ENCODE data around the gene WDR90. TPM values are rescaled to one million over a fixed set of nuclear protein-coding genes. Genes with fewer than 3 reads are reported as not detected.

WDR90 gene
- total RNA-seq, 1 donor from 2014 or later, result 50.0 TPM

- H3K36me3 ChIP-seq, result no peaks in the 10 kb centered on the region
- H3K27me3 ChIP-seq, result no peaks in the 10 kb centered on the region
- no peak for TF ChIP-seq CTCF (IDR thresholded peaks at IDR 0.05)
- no peaks in the 10 kb centered on the region for H3K9me3 ChIP-seq
- H3K4me3 ChIP-seq, result no peak overlapping the region
- H3K27ac ChIP-seq, result no peak overlapping the region
- intact Hi-C loops (cut with DNase I), result no loop called here
- DNase-seq (ENCODE audit: low spot score in 2 of 2), result no peak
- no peaks in the 10 kb centered on the region for H3K4me1 ChIP-seq
Observed at GRCh38 chr16:609316-609715, 39.8 kb upstream of the WDR90 start.

- intact Hi-C loops (cut with DNase I), result no loop called here
Observed at GRCh38 chr16:609984-610383, 39.2 kb upstream of the WDR90 start.

GRCh38 chr16:610513-611381, 38.4 kb upstream of the WDR90 start:
- H3K27me3 ChIP-seq, result no peaks in the 10 kb centered on the region
- no peaks in the 10 kb centered on the region for H3K9me3 ChIP-seq
- no peak overlapping the region for H3K4me3 ChIP-seq
- DNase-seq (ENCODE audit: low spot score in 2 of 2), result no peak
- intact Hi-C loops (cut with DNase I), result no loop called here
- peak; percentile 34 to 48 (median 42) for TF ChIP-seq CTCF (IDR thresholded peaks at IDR 0.05)
- no peaks in the 10 kb centered on the region for H3K36me3 ChIP-seq
- H3K4me1 ChIP-seq, result no peaks in the 10 kb centered on the region
- H3K27ac ChIP-seq, result no peak overlapping the region

More at GRCh38 chr16:609984-610383, 39.2 kb upstream of the WDR90 start:
- no peaks in the 10 kb centered on the region for H3K9me3 ChIP-seq
- no peak for TF ChIP-seq CTCF (IDR thresholded peaks at IDR 0.05)
- no peak overlapping the region for H3K27ac ChIP-seq
- H3K4me3 ChIP-seq, result no peak overlapping the region
- H3K27me3 ChIP-seq, result no peaks in the 10 kb centered on the region
- H3K36me3 ChIP-seq, result no peaks in the 10 kb centered on the region
- H3K4me1 ChIP-seq, result no peaks in the 10 kb centered on the region
- no peak for DNase-seq (ENCODE audit: low spot score in 2 of 2)

- no peak for TF ChIP-seq CTCF (IDR thresholded peaks at IDR 0.05)
- no peak for DNase-seq (ENCODE audit: low spot score in 2 of 2)
- Histone ChIP-seq H3K27ac (no peak overlapping the region), H3K36me3 (peaks cover 3 to 5% of the 10 kb centered on the region in 2 donors), H3K4me3 (no peak overlapping the region), H3K9me3 (no peaks in the 10 kb centered on the region), H3K4me1 (no peaks in the 10 kb centered on the region), H3K27me3 (no peaks in the 10 kb centered on the region)
- intact Hi-C loops (cut with DNase I), result no loop called here
Observed at GRCh38 chr16:615122-615521, 34.0 kb upstream of the WDR90 start.

- Histone ChIP-seq H3K4me3 (no peak overlapping the region), H3K36me3 (peaks cover 3 to 5% of the 10 kb centered on the region in 2 donors), H3K27me3 (no peaks in the 10 kb centered on the region), H3K4me1 (no peaks in the 10 kb centered on the region), H3K27ac (no peak overlapping the region), H3K9me3 (no peaks in the 10 kb centered on the region)
- TF ChIP-seq CTCF (IDR thresholded peaks at IDR 0.05), result no peak
- intact Hi-C loops (cut with DNase I), result no loop called here
- DNase-seq (ENCODE audit: low spot score in 2 of 2), result no peak
Observed at GRCh38 chr16:616733-617586, 32.2 kb upstream of the WDR90 start.
